ENCODE measurements around the gene SPTLC2. TPM values are rescaled to one million over a fixed set of nuclear protein-coding genes. Genes with fewer than 3 reads are reported as not detected.
A peak's percentile ranks its signal among the peaks of the same experiment; 100 is the strongest.
"Not testable (repeated sequence)": the region's sequence is repeated elsewhere in the genome, so short reads cannot be mapped to it uniquely, and the experiment has no call there.

SPTLC2 gene, protein sequence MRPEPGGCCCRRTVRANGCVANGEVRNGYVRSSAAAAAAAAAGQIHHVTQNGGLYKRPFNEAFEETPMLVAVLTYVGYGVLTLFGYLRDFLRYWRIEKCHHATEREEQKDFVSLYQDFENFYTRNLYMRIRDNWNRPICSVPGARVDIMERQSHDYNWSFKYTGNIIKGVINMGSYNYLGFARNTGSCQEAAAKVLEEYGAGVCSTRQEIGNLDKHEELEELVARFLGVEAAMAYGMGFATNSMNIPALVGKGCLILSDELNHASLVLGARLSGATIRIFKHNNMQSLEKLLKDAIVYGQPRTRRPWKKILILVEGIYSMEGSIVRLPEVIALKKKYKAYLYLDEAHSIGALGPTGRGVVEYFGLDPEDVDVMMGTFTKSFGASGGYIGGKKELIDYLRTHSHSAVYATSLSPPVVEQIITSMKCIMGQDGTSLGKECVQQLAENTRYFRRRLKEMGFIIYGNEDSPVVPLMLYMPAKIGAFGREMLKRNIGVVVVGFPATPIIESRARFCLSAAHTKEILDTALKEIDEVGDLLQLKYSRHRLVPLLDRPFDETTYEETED
- 27.3 and 30.2 TPM in 2 replicates for total RNA-seq
- long read RNA-seq, full-length matches to known transcripts, result 34 of 40 reads
- long read RNA-seq, partial matches to known transcripts, result 2 of 40 reads
- long read RNA-seq, other reads (novel, unspliced or antisense), result 4 of 40 reads

DNA sequence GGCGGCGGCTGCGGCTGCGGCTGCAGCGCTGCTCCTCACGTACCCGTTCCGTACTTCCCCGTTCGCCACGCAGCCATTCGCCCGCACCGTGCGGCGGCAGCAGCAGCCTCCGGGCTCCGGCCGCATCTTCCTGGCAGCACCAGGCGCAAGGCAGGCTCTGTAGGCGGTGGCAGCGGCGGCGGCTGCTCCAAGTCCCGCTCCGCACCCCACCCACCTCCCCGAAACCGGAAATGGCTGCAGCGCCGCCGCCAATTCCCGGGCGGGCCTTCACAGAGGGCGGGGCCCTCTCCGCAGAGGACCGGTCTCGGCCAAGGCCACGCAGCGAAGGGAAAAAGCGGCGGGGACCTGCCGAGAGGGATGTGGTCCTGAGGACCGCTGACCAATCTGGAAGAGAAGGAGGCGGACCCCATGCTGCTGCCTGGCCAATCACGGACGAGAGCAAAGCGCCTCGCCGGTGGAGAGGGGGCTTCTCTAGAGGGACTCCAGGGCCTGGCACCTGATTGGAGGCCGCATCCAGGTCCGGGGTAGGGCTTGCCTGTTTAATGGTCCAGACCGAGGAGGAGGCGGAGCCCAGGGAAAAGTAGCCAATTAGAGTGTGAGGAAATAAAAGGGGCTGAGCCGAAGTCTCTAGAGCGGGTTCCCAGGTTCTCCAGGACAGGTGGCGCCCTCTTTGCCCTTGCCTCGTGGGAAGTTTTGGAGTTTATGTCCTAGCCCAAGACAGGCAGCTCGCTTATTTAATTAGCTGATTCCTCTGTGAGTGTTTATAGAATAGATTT is at the start of gene SPTLC2:
TSS of gene SPTLC2 (minus strand) at position 184 of the 776 bp plus-strand sequence. CDS start at position 126, 58 bp downstream.
- TF ChIP-seq CTCF (conservative IDR thresholded peaks at IDR 0.05), result no peak
- peak within 1 kb of the TSS; percentile 93 for H3K4me3 Mint-ChIP-seq
- H3K9me3 Mint-ChIP-seq, result peaks cover 4% of the 10 kb centered on the region
- DNase-seq (ENCODE audit: low read depth, low spot score), result peak; percentile 93
- peaks cover 36% of the 10 kb centered on the region for H3K27me3 Mint-ChIP-seq (ENCODE audit: low read depth)
- H3K36me3 Mint-ChIP-seq (ENCODE audit: low read depth), result peaks cover 3% of the 10 kb centered on the region
- peaks cover 23% of the 10 kb centered on the region for H3K4me1 Mint-ChIP-seq
- H3K27ac Mint-ChIP-seq (ENCODE audit: unreplicated experiment), result peak within 1 kb of the TSS; percentile 22

DNA sequence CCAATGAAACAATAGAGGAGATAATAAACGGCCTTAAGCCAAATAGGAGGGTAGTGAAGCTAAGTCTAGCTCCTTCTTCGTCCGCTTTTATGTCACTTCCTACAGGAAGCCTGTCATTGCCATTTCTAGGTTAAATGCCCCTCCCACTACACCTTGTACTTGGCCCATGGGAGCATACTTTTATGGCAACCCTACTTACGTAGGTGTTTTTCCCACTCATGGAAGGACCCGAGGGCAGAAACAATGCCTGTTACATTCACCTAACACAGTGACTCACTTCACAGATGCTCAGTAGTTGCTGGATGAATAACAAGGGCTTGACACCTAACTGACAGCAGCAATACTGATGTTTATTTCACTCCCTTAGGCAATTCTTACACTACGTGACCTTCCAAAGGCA is 46.9 kb upstream of the SPTLC2 start:
- no peak for DNase-seq (ENCODE audit: low read depth, low spot score)
- Mint-ChIP-seq H3K27me3 (ENCODE audit: low read depth) (no peaks in the 10 kb centered on the region), H3K4me3 (no peak overlapping the region), H3K27ac (ENCODE audit: unreplicated experiment) (no peak overlapping the region), H3K36me3 (ENCODE audit: low read depth) (no peaks in the 10 kb centered on the region), H3K9me3 (no peaks in the 10 kb centered on the region), H3K4me1 (peaks cover 24% of the 10 kb centered on the region)
- no peak for TF ChIP-seq CTCF (conservative IDR thresholded peaks at IDR 0.05)

DNA sequence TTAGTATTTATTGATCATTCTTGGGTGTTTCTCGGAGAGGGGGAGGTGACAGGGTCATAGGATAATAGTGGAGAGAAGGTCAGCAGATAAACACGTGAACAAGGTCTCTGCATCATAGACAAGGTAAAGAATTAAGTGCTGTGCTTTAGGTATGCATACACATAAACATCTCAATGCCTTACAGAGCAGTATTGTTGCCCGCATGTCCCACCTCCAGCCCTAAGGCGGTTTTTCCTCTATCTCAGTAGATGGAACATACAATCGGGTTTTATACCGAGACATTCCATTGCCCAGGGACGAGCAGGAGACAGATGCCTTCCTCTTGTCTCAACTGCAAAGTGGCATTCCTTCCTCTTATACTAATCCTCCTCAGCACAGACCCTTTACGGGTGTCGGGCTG is 45.1 kb upstream of the SPTLC2 start:
- H3K27ac Mint-ChIP-seq (ENCODE audit: unreplicated experiment); H3K4me3 Mint-ChIP-seq; H3K9me3 Mint-ChIP-seq; H3K36me3 Mint-ChIP-seq (ENCODE audit: low read depth); DNase-seq (ENCODE audit: low read depth, low spot score); H3K27me3 Mint-ChIP-seq (ENCODE audit: low read depth): not testable (repeated sequence)
- H3K4me1 Mint-ChIP-seq, result peaks cover 24% of the 10 kb centered on the region

DNA sequence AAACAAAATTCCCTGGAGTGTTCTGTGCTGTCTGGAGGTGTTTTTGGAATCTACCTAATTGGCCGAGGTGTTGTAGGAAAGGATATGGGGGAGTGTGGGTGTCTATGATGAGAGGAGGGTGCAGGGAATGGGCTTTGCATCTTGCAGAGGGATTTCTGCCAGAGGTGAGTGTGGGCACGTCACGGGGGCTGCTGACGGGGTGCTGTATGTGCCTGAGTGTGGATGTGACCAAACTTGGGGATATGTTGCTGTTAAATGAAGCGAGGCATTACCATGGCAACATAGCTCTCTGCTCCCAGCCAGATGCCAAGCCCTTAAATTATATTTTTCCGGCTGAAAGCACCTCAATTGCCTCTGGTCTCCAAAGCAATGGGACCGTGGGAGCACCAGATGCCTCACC is 44.3 kb upstream of the SPTLC2 start:
- Mint-ChIP-seq H3K9me3 (no peaks in the 10 kb centered on the region), H3K27ac (ENCODE audit: unreplicated experiment) (peak overlapping the region; percentile 57), H3K27me3 (ENCODE audit: low read depth) (no peaks in the 10 kb centered on the region), H3K4me1 (peaks cover 24% of the 10 kb centered on the region), H3K36me3 (ENCODE audit: low read depth) (no peaks in the 10 kb centered on the region), H3K4me3 (no peak overlapping the region)
- TF ChIP-seq CTCF (conservative IDR thresholded peaks at IDR 0.05), result no peak
- no peak for DNase-seq (ENCODE audit: low read depth, low spot score)

GRCh38 chr14:77659831-77660230 is 43.4 kb upstream of the SPTLC2 start:
- Mint-ChIP-seq H3K27me3 (ENCODE audit: low read depth) (no peaks in the 10 kb centered on the region), H3K4me1 (peaks cover 29% of the 10 kb centered on the region), H3K36me3 (ENCODE audit: low read depth) (no peaks in the 10 kb centered on the region), H3K9me3 (no peaks in the 10 kb centered on the region), H3K27ac (ENCODE audit: unreplicated experiment) (no peak overlapping the region), H3K4me3 (no peak overlapping the region)
- no peak for TF ChIP-seq CTCF (conservative IDR thresholded peaks at IDR 0.05)
- no peak for DNase-seq (ENCODE audit: low read depth, low spot score)

Measured in neural crest cell (in vitro differentiated cells).